ENCODE measurements around the gene ADORA2B.

Gene ADORA2B

GRCh38 chr17:15966183-15966878 is 21.4 kb downstream of the ADORA2B start:
- no peak for TF ChIP-seq CTCF (conservative IDR thresholded peaks at IDR 0.05; ENCODE audit: low read depth, low read length)
- H3K36me3 ChIP-seq (ENCODE audit: insufficient read depth): no peaks in the 10 kb centered on the region
- no peak overlapping the region for H3K4me3 ChIP-seq (IDR thresholded peaks at IDR 0.05; ENCODE audit: insufficient read depth, low read depth, low read length)
- H2AFZ ChIP-seq (ENCODE audit: low read depth): no peak overlapping the region
- H3K27ac ChIP-seq: no peak overlapping the region
- no peaks in the 10 kb centered on the region for H4K20me1 ChIP-seq (ENCODE audit: insufficient read depth)
- no peaks in the 10 kb centered on the region for H3K4me1 ChIP-seq (ENCODE audit: low read depth, poor library complexity, severe bottlenecking)
- H3K27me3 ChIP-seq (ENCODE audit: insufficient read depth, low read depth): no peaks in the 10 kb centered on the region
- no peak overlapping the region for H3K9ac ChIP-seq
- no peaks in the 10 kb centered on the region for H3K79me2 ChIP-seq (ENCODE audit: insufficient read depth, low read depth)
- no peak overlapping the region for H3K4me2 ChIP-seq

GRCh38 chr17:15966879-15967248 is 21.9 kb downstream of the ADORA2B start:
- Histone ChIP-seq H3K79me2 (ENCODE audit: insufficient read depth, low read depth) (no peaks in the 10 kb centered on the region), H3K4me3 (IDR thresholded peaks at IDR 0.05; ENCODE audit: insufficient read depth, low read depth, low read length) (no peak overlapping the region), H3K4me2 (no peak overlapping the region), H3K9ac (no peak overlapping the region), H3K4me1 (ENCODE audit: low read depth, poor library complexity, severe bottlenecking) (no peaks in the 10 kb centered on the region), H3K36me3 (ENCODE audit: insufficient read depth) (no peaks in the 10 kb centered on the region), H2AFZ (ENCODE audit: low read depth) (no peak overlapping the region), H3K27me3 (ENCODE audit: insufficient read depth, low read depth) (no peaks in the 10 kb centered on the region), H3K27ac (no peak overlapping the region), H4K20me1 (ENCODE audit: insufficient read depth) (no peaks in the 10 kb centered on the region)
- no peak for TF ChIP-seq CTCF (conservative IDR thresholded peaks at IDR 0.05; ENCODE audit: low read depth, low read length)

GRCh38 chr17:15967706-15968399 is 22.9 kb downstream of the ADORA2B start:
- Histone ChIP-seq H3K27me3 (ENCODE audit: insufficient read depth, low read depth) (no peaks in the 10 kb centered on the region), H3K36me3 (ENCODE audit: insufficient read depth) (no peaks in the 10 kb centered on the region), H3K79me2 (ENCODE audit: insufficient read depth, low read depth) (no peaks in the 10 kb centered on the region), H3K4me2 (no peak overlapping the region), H2AFZ (ENCODE audit: low read depth) (no peak overlapping the region), H3K27ac (no peak overlapping the region), H3K4me1 (ENCODE audit: low read depth, poor library complexity, severe bottlenecking) (peaks cover 5% of the 10 kb centered on the region), H3K9ac (no peak overlapping the region), H4K20me1 (ENCODE audit: insufficient read depth) (no peaks in the 10 kb centered on the region), H3K4me3 (IDR thresholded peaks at IDR 0.05; ENCODE audit: insufficient read depth, low read depth, low read length) (no peak overlapping the region)
- TF ChIP-seq CTCF (conservative IDR thresholded peaks at IDR 0.05; ENCODE audit: low read depth, low read length): no peak

GRCh38 chr17:15969463-15969862 is 24.5 kb downstream of the ADORA2B start:
- no peak for TF ChIP-seq CTCF (conservative IDR thresholded peaks at IDR 0.05; ENCODE audit: low read depth, low read length)
- H3K27ac ChIP-seq: no peak overlapping the region
- no peak overlapping the region for H3K4me3 ChIP-seq (IDR thresholded peaks at IDR 0.05; ENCODE audit: insufficient read depth, low read depth, low read length)
- no peaks in the 10 kb centered on the region for H3K79me2 ChIP-seq (ENCODE audit: insufficient read depth, low read depth)
- no peaks in the 10 kb centered on the region for H3K27me3 ChIP-seq (ENCODE audit: insufficient read depth, low read depth)
- no peak overlapping the region for H3K4me2 ChIP-seq
- peaks cover 14% of the 10 kb centered on the region for H3K4me1 ChIP-seq (ENCODE audit: low read depth, poor library complexity, severe bottlenecking)
- no peak overlapping the region for H2AFZ ChIP-seq (ENCODE audit: low read depth)
- no peaks in the 10 kb centered on the region for H4K20me1 ChIP-seq (ENCODE audit: insufficient read depth)
- no peak overlapping the region for H3K9ac ChIP-seq
- H3K36me3 ChIP-seq (ENCODE audit: insufficient read depth): no peaks in the 10 kb centered on the region
